ENCODE results near the gene AFF3.

The AFF3 gene

DNA sequence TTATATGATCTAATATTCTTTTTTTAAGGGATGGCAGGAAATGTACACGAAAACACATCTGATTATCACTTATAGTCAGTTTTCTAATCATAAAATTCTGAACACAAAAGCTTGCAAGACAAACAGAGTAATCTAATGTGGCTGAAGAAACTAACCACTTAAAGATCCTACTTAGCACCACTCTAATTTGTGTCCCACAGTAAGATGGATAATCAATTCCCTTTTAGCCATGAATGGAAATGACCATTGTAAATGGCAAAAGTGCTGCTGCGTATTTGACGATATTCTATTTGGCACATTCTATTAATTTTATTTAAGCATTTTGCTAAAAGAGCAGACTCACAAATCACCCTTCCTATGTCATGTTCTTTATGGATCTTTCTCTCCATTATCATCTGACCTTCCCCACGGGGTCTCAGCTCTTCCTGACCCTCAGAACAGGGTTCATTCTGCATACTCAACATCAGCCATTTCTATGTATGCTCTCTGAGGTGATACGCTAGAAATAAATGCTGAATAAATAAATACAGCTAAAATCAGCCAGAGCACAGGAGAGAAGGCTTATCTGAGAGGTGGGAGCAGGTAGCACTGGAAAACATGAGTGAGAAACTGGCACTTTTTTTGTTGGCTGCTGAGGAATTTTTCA, 295.8 kb downstream of the AFF3 start:
- H3K36me3 ChIP-seq = no peaks in the 10 kb centered on the region
- TF ChIP-seq, protein P1, sequence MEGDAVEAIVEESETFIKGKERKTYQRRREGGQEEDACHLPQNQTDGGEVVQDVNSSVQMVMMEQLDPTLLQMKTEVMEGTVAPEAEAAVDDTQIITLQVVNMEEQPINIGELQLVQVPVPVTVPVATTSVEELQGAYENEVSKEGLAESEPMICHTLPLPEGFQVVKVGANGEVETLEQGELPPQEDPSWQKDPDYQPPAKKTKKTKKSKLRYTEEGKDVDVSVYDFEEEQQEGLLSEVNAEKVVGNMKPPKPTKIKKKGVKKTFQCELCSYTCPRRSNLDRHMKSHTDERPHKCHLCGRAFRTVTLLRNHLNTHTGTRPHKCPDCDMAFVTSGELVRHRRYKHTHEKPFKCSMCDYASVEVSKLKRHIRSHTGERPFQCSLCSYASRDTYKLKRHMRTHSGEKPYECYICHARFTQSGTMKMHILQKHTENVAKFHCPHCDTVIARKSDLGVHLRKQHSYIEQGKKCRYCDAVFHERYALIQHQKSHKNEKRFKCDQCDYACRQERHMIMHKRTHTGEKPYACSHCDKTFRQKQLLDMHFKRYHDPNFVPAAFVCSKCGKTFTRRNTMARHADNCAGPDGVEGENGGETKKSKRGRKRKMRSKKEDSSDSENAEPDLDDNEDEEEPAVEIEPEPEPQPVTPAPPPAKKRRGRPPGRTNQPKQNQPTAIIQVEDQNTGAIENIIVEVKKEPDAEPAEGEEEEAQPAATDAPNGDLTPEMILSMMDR (IDR thresholded peaks at IDR 0.05; ENCODE audit: low read depth, low read length) = no peak
- no peak for DNase-seq
- no peaks in the 10 kb centered on the region for H3K27me3 ChIP-seq
- no peak overlapping the region for H3K4me3 ChIP-seq (ENCODE audit: low read depth, low read length)
- H3K4me1 ChIP-seq = no peaks in the 10 kb centered on the region
- H3K9me3 ChIP-seq = no peaks in the 10 kb centered on the region

DNA sequence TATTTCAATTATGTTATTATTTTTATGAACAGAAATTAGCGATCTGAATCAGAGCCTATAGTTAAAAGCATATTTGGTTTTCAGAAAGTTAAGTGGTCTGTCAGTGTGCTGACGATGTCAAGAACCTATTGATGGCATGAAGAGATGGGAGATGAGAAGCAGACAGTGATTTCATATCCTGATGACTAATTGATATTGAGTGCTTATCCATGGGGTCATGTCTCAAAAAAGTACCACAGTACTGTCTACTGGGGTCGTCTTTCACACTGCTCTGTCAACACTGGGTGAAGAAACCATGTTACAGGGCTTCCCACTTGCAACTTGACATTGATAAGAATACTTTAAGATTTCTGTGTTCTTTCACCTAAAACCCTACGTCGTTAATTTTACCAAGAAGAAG, 297.1 kb downstream of the AFF3 start:
- TF ChIP-seq, protein P1 (IDR thresholded peaks at IDR 0.05; ENCODE audit: low read depth, low read length) = no peak
- no peaks in the 10 kb centered on the region for H3K9me3 ChIP-seq
- no peak overlapping the region for H3K4me3 ChIP-seq (ENCODE audit: low read depth, low read length)
- H3K4me1 ChIP-seq = no peaks in the 10 kb centered on the region
- no peaks in the 10 kb centered on the region for H3K36me3 ChIP-seq
- H3K27me3 ChIP-seq = no peaks in the 10 kb centered on the region
- no peak for DNase-seq

DNA sequence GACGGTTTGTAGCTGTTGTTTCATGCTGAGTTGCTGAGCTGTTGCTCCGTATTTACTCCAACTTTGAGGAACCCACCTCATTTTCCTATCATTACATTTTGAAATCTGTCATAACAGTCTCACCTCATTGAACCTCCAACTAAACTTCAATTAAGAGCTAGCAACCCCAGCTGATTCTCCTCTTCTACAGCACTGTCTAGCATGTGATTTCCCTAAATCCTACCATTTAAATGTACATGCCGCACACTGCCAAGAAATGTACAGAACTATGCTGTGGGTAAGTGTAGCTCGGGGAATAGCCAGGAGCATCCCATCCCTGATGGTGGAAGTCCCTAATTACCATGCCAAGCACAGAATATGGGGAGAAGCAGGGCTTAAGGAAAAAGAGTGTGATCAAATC, 299.9 kb downstream of the AFF3 start:
- Histone ChIP-seq H3K9me3 (no peaks in the 10 kb centered on the region), H3K4me3 (ENCODE audit: low read depth, low read length) (no peak overlapping the region), H3K27me3 (no peaks in the 10 kb centered on the region), H3K4me1 (no peaks in the 10 kb centered on the region), H3K36me3 (no peaks in the 10 kb centered on the region)
- TF ChIP-seq, protein P1 (IDR thresholded peaks at IDR 0.05; ENCODE audit: low read depth, low read length) = no peak
- DNase-seq = no peak

DNA sequence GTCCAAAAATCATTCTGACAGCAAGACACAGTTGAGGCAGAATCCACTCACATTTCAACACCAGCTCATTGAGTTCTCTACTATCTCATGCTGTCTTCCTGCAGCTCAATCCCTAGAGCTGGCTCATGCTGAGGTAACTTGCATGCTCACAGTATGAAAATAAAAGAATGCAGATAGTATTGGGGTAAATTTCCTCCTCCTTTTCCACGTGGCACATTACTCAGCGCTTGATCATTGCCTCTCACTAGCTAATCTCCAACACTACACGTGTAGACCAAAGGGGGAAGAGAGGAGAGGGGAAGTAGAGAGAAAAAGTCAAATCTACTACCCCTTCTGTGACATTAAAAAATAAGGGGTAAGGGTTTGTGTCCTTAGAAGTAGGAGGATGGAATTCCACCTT, 300.6 kb downstream of the AFF3 start:
- no peak overlapping the region for H3K4me3 ChIP-seq (ENCODE audit: low read depth, low read length)
- no peak for DNase-seq
- TF ChIP-seq, protein P1 (IDR thresholded peaks at IDR 0.05; ENCODE audit: low read depth, low read length) = no peak
- H3K36me3 ChIP-seq = no peaks in the 10 kb centered on the region
- H3K4me1 ChIP-seq = no peaks in the 10 kb centered on the region
- no peaks in the 10 kb centered on the region for H3K27me3 ChIP-seq
- H3K9me3 ChIP-seq = no peaks in the 10 kb centered on the region

DNA sequence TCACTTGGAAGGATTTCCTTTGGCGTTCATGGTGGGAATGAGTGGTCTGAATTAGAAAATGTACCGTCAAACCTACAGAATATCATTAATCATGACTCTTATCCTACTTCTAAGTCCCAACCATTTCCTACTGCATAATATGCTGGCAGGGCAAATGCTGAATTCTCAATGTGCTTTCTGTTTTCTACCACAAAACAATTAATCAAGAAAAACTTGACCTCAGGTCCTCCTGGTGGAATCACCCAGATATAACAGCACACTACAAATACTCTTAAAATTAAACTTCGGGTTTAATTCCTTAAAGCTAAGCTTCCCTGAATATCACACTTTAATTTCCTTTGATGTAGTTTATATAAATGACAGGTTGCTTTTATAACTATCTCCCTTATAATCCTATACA, 301.6 kb downstream of the AFF3 start:
- TF ChIP-seq, protein P1 (IDR thresholded peaks at IDR 0.05; ENCODE audit: low read depth, low read length) = no peak
- Histone ChIP-seq H3K27me3 (no peaks in the 10 kb centered on the region), H3K4me3 (ENCODE audit: low read depth, low read length) (no peak overlapping the region), H3K9me3 (no peaks in the 10 kb centered on the region), H3K36me3 (no peaks in the 10 kb centered on the region), H3K4me1 (no peaks in the 10 kb centered on the region)
- DNase-seq = no peak

DNA sequence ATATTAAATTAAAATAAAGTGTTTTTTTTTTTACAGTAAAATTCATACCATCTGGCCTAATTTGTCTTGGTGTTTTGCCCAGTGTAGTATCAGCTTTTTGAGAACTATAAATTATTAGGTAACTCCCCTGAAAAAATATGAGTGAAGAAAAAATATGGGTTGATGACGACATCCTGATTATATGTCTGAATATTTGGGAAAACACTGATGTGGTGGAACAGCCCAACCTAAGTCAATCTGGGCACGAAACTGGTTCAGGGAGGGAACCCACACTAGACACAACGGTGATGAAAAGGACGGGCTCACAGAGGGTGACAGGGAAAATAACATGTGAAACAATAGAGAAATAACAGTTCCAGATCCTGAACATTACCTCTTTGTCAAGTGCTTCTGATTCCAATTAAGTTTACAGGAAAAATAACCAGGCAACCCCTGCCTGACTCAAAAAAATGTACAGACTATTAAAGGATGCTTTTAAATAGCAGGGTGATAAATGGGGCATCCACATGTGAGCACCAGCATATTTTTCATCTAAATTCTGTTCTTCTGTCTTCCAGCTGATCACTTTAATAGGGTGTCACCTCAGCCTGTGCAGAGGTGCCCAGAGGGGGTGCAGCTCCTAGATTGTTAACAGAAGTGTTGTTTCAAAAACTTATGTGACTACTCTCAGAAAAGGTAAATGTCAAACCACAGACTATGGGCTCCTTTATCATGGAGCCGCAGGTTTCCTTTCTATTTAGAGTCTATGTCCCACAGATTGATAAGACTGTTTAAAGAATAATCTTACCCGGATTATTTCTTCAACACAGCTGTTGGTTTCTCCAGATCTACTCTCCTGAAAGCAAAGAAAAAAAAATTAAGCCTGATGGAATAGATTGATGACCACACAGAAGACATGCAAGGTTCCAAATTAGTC, 305.4 kb downstream of the AFF3 start:
- no peaks in the 10 kb centered on the region for H3K27me3 ChIP-seq
- TF ChIP-seq, protein P1 (IDR thresholded peaks at IDR 0.05; ENCODE audit: low read depth, low read length) = no peak
- no peak overlapping the region for H3K4me3 ChIP-seq (ENCODE audit: low read depth, low read length)
- H3K9me3 ChIP-seq = no peaks in the 10 kb centered on the region
- no peaks in the 10 kb centered on the region for H3K36me3 ChIP-seq
- H3K4me1 ChIP-seq = no peaks in the 10 kb centered on the region
- DNase-seq = no peak
